Measurements from ENCODE around the gene SEMA3E.

DNA sequence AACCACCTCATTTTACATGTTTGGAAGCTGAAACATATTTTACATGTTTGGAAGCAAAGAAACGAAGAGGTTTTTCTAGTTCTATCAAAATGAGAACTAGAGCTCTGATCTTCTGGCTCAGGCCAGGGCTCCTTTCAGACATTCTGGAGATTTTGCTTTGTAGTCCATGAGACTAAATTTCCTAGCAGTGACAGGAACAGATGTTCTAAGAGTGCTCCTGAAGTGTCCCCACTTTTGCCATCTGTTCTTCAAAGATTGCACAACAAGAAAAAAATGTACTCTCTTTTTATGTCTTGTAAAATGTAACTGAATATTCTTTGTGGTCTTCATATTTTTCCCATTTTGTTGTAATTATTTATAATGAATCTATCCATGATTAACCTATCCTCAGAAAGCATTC is 289.8 kb downstream of the SEMA3E start:
- TF ChIP-seq, protein P1, sequence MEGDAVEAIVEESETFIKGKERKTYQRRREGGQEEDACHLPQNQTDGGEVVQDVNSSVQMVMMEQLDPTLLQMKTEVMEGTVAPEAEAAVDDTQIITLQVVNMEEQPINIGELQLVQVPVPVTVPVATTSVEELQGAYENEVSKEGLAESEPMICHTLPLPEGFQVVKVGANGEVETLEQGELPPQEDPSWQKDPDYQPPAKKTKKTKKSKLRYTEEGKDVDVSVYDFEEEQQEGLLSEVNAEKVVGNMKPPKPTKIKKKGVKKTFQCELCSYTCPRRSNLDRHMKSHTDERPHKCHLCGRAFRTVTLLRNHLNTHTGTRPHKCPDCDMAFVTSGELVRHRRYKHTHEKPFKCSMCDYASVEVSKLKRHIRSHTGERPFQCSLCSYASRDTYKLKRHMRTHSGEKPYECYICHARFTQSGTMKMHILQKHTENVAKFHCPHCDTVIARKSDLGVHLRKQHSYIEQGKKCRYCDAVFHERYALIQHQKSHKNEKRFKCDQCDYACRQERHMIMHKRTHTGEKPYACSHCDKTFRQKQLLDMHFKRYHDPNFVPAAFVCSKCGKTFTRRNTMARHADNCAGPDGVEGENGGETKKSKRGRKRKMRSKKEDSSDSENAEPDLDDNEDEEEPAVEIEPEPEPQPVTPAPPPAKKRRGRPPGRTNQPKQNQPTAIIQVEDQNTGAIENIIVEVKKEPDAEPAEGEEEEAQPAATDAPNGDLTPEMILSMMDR (IDR thresholded peaks at IDR 0.05), result no peak
- no peak for TF ChIP-seq POLR2A (IDR thresholded peaks at IDR 0.05)
